NB4 (cell line): ENCODE data around the gene PITHD1.

ENCODE experiments used
- DNase-seq: peaks from one replicate; pipeline ENCODE4 v3.0.0; 2010; ENCODE audit warnings: low read depth
- H3K4me3 ChIP-seq: one replicate; pipeline ENCODE4 v1.5.1; 2011; ENCODE audit warnings: mild to moderate bottlenecking, low read depth, low read length, moderate library complexity
- MYC ChIP-seq: IDR thresholded peaks from 2 replicates; pipeline ENCODE4 v1.6.1; 2011; ENCODE audit warnings: low read depth, low read length
- POLR2A ChIP-seq: IDR thresholded peaks from 2 replicates; pipeline ENCODE4 v1.6.1; 2011; ENCODE audit warnings: mild to moderate bottlenecking; ENCODE audit not compliant: insufficient read length; ENCODE audit errors: extremely low read depth
- TF ChIP-seq, protein P1 (sequence below): IDR thresholded peaks from one replicate; pipeline ENCODE4 v1.5.1; 2012; ENCODE audit warnings: low read depth, low read length
- TF ChIP-seq, protein P2 (sequence below): IDR thresholded peaks from 2 replicates; pipeline ENCODE4 v1.6.1; 2011; ENCODE audit warnings: low read depth, low read length

Gene PITHD1

DNA sequence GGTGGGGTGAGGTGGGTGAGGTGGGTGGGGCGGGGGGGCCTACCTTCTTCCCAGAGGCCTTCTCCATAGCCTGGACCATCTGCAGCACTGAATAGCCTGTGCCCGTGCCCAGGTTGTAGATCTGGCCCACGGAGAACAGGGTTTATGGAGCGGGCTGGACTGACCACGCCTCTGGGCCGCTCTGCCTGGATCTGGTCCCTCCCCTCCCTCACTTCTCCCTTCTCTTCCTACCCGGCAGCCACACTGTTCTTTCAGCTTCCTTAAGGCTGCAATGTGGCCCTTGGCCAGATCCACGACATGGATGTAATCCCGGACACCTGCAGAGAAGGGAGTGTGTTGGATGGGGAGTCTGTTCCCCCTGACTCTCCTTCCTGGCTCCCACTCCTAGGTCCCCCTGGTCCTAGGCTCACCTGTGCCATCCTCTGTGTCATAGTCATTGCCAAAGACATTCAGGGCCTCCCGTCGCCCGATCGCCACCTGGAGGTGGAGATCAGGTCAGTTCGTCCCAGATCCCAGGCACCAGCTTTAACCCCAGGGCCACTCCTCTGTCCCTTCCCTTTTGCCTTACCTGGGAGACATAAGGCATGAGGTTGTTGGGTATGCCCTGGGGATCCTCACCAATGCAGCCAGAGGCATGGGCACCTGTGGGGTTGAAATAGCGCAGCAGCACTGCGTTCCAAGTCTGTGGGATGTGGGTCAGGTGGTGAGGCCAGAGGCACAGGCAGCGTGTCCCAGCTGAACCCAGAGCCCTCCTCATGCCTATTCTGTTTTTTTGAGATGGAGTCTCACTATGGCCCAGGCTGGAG, 18.5 kb downstream of the PITHD1 start:
- DNase-seq: no peak
- no peak overlapping the region for H3K4me3 ChIP-seq
- TF ChIP-seq MYC (no peak), POLR2A (no peak)
- TF ChIP-seq, protein P1, sequence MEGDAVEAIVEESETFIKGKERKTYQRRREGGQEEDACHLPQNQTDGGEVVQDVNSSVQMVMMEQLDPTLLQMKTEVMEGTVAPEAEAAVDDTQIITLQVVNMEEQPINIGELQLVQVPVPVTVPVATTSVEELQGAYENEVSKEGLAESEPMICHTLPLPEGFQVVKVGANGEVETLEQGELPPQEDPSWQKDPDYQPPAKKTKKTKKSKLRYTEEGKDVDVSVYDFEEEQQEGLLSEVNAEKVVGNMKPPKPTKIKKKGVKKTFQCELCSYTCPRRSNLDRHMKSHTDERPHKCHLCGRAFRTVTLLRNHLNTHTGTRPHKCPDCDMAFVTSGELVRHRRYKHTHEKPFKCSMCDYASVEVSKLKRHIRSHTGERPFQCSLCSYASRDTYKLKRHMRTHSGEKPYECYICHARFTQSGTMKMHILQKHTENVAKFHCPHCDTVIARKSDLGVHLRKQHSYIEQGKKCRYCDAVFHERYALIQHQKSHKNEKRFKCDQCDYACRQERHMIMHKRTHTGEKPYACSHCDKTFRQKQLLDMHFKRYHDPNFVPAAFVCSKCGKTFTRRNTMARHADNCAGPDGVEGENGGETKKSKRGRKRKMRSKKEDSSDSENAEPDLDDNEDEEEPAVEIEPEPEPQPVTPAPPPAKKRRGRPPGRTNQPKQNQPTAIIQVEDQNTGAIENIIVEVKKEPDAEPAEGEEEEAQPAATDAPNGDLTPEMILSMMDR: no peak

DNA sequence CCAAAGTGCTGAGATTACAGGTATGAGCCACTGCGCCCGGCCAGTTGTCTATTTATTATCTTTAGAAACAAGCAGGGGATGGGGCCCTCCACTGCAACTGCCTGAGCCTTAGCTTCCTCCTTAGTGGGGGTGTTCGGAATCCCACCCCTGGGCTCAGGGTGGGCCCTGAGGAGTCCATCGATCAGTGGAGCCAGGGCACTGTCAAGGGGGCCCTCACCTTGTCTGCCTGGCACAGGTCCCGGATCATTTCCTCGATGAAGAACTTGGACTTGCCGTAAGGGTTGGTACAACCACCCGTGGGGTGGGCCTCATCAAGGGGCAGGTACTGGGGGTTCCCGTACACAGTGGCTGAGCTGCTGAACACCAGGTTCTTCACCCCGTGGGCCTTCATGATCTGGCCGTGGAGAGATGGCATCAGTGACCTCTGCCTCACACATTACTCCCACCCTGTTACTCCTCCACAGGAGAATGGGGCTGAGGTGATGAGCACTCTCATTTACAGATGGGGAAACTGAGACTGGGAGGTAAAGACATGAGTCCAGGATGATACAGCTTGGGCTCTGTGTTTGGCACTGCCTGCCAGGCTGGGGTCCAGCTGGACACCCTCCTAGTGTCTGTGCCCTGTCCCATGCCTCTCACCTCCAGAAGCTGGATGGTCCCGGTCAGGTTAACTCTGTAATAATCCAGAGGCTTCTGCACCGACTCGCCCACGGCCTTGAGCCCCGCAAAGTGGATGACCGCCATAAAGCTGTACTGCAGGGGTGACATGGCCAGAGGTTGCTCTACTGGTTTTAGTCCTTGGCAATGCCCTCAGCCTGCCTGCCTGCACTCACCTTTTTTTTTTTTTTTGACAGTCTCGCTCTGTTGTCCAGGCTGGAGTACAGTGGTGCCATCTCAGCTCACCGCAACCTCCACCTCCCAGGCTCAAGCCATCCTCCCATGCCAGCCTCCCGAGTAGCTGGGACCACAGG, 19.5 kb downstream of the PITHD1 start:
- TF ChIP-seq MYC: no peak
- TF ChIP-seq, protein P2, sequence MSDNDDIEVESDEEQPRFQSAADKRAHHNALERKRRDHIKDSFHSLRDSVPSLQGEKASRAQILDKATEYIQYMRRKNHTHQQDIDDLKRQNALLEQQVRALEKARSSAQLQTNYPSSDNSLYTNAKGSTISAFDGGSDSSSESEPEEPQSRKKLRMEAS: no peak
- TF ChIP-seq, protein P1: no peak
- TF ChIP-seq POLR2A: no peak
- no peak overlapping the region for H3K4me3 ChIP-seq
- no peak for DNase-seq

DNA sequence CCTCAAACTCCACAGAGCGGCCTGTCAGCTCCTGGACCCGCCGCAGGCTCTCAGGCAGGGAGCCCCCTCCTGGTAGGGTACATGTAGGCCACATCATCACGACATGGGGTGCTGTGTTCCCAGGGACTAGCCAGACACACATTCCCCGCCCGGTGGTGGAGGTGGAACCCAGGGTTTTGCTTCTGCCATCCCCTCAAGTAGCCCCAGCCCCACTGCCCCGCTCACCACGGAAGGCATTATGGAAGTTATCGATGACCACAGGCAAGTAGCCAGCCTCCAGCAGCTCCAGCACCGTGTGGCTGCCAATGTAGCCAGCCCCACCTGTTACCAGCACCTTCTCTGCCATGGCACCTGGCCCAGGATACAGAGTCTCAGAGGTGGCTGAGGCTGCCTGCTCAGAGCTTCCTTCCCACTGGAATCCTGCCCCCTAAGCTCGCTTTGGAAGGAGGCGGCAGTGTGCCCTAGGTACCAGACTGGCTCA, 20.5 kb downstream of the PITHD1 start:
- DNase-seq: peak; percentile 47
- H3K4me3 ChIP-seq: no peak overlapping the region
- no peak for TF ChIP-seq POLR2A
- TF ChIP-seq, protein P1: peak; percentile 24

DNA sequence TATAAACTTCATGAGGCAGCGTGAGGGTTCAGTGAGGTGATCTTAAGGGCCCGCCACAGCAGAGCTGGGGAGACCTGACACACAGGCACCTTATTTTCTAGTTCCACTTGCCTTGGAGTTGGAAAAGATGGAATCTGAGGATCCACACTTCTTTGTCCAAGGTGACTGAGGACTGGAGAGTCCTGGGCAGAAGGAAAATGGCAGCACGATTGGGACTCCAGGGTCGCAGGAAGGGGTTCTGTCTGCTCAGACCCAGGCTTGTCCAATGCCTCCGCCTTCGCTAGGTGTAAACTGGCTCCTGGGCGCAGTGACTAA, 21.0 kb downstream of the PITHD1 start:
- H3K4me3 ChIP-seq: peak overlapping the region; percentile 79
- no peak for DNase-seq
- no peak for TF ChIP-seq POLR2A

DNA sequence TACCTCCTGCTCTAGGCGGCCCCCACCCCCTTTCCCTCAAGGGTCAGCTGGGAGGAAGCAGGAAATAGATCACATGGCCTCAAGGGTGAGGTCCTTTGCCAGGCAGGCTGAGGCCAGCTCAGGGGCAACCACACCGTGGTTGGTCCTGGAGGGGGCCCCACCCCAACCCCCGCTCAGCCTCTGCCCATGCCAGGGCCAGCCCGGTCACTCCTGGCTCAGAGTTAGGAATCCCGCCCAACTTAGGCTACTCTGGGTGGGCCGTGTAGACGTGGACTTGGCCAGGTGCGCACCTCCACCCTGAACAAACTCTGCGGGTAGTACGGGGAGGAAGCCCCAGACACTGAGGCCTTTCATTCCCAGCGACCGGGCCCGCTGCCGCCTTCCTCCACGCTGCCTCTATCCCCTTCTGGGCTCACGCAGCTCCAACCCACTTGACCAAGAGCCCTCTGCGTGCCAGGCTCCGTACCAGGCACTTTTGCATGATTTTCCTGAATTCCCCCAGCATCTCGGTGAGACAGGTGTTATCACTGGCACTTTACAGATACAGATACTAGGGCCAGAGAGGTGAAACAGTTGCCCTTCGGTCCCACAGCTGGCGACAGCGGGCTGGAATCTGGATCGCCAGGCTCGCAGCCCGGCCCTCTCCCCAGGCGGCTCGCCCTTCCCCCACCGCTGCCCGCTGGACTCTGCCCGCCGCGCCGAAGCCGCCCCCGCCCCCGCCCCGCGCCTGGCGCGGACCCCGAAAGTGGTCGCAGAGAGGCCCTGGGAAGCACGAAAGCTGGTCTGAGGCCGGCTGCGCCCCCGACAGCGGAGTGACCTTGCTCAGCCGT, 21.6 kb downstream of the PITHD1 start:
- peak overlapping the region; percentile 79 for H3K4me3 ChIP-seq
- TF ChIP-seq POLR2A: no peak
- TF ChIP-seq, protein P2: peak; percentile 70
- DNase-seq: peak; percentile 69

DNA sequence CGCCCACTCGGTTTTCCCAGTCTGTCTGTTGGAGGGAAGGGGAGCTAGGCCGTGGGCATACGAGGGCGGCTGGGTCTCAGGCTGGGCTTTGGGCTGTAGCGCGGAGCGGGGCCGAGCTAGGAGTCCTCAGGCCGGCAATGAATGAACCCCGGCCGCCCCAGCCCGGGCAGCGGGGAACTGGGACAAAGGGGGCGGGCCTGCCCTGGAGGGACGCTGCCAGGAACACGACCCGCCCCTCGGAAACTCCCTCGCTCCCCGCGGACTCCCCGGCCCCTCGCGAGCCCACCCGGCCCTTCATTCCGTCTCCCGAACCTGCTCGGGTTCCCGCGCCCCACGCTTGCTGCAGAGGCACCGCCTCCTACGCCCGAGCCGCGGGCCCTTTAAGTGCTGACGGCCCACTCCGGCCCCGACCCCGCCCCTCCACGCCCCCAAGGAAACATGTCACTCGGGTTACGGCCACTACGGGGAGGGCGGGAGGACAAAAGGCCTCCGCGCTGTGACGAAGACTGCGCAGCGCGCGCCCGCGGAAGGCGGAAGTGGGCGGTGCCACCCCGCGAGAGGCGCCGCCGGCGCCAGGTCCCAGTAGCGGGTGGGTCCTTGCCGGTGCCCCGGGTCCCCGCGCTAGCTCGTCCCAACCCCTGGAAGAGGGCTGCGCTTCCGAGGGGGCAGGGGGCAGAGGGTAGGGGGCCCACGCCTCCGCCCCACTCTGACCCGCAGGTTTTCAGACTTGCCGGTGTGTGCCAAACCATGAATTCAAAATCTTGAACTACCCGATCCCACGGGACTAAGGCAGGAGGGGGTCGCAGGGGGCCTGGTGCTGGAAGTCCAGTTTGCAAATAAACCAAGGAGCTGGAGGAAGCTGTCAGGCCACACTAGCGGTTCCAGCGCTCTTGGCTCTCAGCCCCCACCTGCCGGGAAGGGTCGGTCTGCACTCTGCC, 22.5 kb downstream of the PITHD1 start, which contains the start of gene GALE:
Gene GALE (minus strand): TSS at position 355 of the 938 bp plus-strand sequence. CDS start 1,747 bp downstream, outside the sequence.
- TF ChIP-seq MYC (peak; percentile 61; the same call in 1 of the 2 replicates), POLR2A (peak; percentile 44)
- TF ChIP-seq, protein P2: 0 out of 2 replicates have a peak, but pooled peaks have one; percentile 37
- TF ChIP-seq, protein P1: no peak
- peak; percentile 96 for DNase-seq

More for the DNA sequence above, 22.5 kb downstream of the PITHD1 start, which contains the start of gene GALE:
- H3K4me3 ChIP-seq: peak within 1 kb of the TSS; percentile 80
